Calu3 (cell line): ENCODE results near the gene WNT7B. TPM values are rescaled to one million over a fixed set of nuclear protein-coding genes. Genes with fewer than 3 reads are reported as not detected.
A peak's percentile ranks its signal among the peaks of the same experiment; 100 is the strongest.

Experiments used
- BruUV-seq: library from RNA; stranded (reverse); fragments of 400-500 nt; replicated peaks from 2 replicates; lab custom pipeline; 2021; lab: Mats Ljungman, UMichigan
- CTCF ChIA-PET: fragments of 300-600 bp; sonication (Branson Sonifier 250); formaldehyde crosslinking; loops from one replicate; lab custom pipeline; 2022; ENCODE audit warnings: antibody characterized with exemption; lab: Charles Lee
- DNase-seq: peaks from one replicate; pipeline ENCODE4 v3.0.0; 2022
- H3K27ac Mint-ChIP-seq: one replicate; pipeline ENCODE4 v1.8.0; 2022; ENCODE audit warnings: mixed read lengths; ENCODE audit not compliant: unreplicated experiment
- H3K27me3 Mint-ChIP-seq: one replicate; pipeline ENCODE4 v1.8.0; 2022; ENCODE audit warnings: mixed read lengths; ENCODE audit not compliant: unreplicated experiment
- H3K36me3 Mint-ChIP-seq: one replicate; pipeline ENCODE4 v1.8.0; 2022; ENCODE audit warnings: mild to moderate bottlenecking, moderate library complexity, mixed read lengths; ENCODE audit not compliant: insufficient read depth, unreplicated experiment
- H3K4me1 Mint-ChIP-seq: one replicate; pipeline ENCODE4 v1.8.0; 2022; ENCODE audit warnings: mild to moderate bottlenecking, low read depth, mixed read lengths; ENCODE audit not compliant: unreplicated experiment
- H3K4me3 Mint-ChIP-seq: one replicate; pipeline ENCODE4 v1.8.0; 2022; ENCODE audit warnings: mild to moderate bottlenecking, low read depth, moderate library complexity, mixed read lengths; ENCODE audit not compliant: unreplicated experiment
- H3K9me3 Mint-ChIP-seq: one replicate; pipeline ENCODE4 v1.8.0; 2022; ENCODE audit warnings: low read depth, mixed read lengths; ENCODE audit not compliant: unreplicated experiment
- CTCF ChIP-seq: fragments of 200-600 bp; IDR thresholded peaks from one replicate; pipeline ENCODE4 v1.8.0; 2022; ENCODE audit warnings: antibody characterized with exemption; ENCODE audit not compliant: unreplicated experiment
- intact Hi-C: fragments of 100-400 bp; cut with micrococcal nuclease; formaldehyde crosslinking; loops from one replicate; pipeline ENCODE4 v1.10.0; 2022; ENCODE audit not compliant: unreplicated experiment
- total RNA-seq: library from RNA; stranded (reverse); gene quantifications from 2 replicates; pipeline ENCODE4 v1.2.3, GENCODE V29; 2022

The WNT7B gene
- total RNA-seq, 1 experiment from 2014 or later: 100.0 TPM

- no peaks in the 10 kb centered on the region for H3K4me1 Mint-ChIP-seq
- intact Hi-C loops: loop anchor here (10.0 kb wide), 1 partner anchor 319 kb away; no protein-coding TSS in a partner anchor
- CTCF ChIA-PET: interaction anchor here (1.3 to 2.1 kb wide), 3 partner anchors 11 to 121 kb away, joined by 3 to 8 read pairs (median 6); no protein-coding TSS in a partner anchor
- no peak for DNase-seq
- H3K9me3 Mint-ChIP-seq: peaks cover 3% of the 10 kb centered on the region
- no peak for TF ChIP-seq CTCF
- H3K27ac Mint-ChIP-seq: peak overlapping the region; percentile 33
- no peak overlapping the region for H3K4me3 Mint-ChIP-seq
- H3K36me3 Mint-ChIP-seq: no peaks in the 10 kb centered on the region
- peaks cover 62% of the 10 kb centered on the region for H3K27me3 Mint-ChIP-seq
- no TSS peak for BruUV-seq
Observed at GRCh38 chr22:45995405-45996101, 18.6 kb upstream of the WNT7B start.

- Mint-ChIP-seq H3K27ac (no peak overlapping the region), H3K36me3 (no peaks in the 10 kb centered on the region), H3K4me3 (no peak overlapping the region), H3K4me1 (no peaks in the 10 kb centered on the region), H3K27me3 (peaks cover 56% of the 10 kb centered on the region), H3K9me3 (peaks cover 3% of the 10 kb centered on the region)
- BruUV-seq: no TSS peak
- intact Hi-C loops: loop anchor here (10.0 kb wide), 1 partner anchor 320 kb away; no protein-coding TSS in a partner anchor
- peak; percentile 91 for DNase-seq
- TF ChIP-seq CTCF: peak; percentile 93
- CTCF ChIA-PET: interaction anchor here (2.1 kb wide), 1 partner anchor 12 kb away, joined by 6 read pairs; no protein-coding TSS in a partner anchor
Observed at GRCh38 chr22:45994491-45995404, 17.8 kb upstream of the WNT7B start.

- Mint-ChIP-seq H3K9me3 (peaks cover 3% of the 10 kb centered on the region), H3K4me3 (no peak overlapping the region), H3K27ac (no peak overlapping the region), H3K27me3 (peaks cover 47% of the 10 kb centered on the region), H3K4me1 (no peaks in the 10 kb centered on the region), H3K36me3 (no peaks in the 10 kb centered on the region)
- no peak for TF ChIP-seq CTCF
- CTCF ChIA-PET: no interaction called here
- intact Hi-C loops: loop anchor here (10.0 kb wide), 1 partner anchor 321 kb away; no protein-coding TSS in a partner anchor
- no TSS peak for BruUV-seq
- DNase-seq: no peak
Observed at GRCh38 chr22:45993841-45994240, 16.9 kb upstream of the WNT7B start.

- no TSS peak for BruUV-seq
- H3K27ac Mint-ChIP-seq: no peak overlapping the region
- no peak for TF ChIP-seq CTCF
- intact Hi-C loops: loop anchor here (10.0 kb wide), 1 partner anchor 322 kb away; no protein-coding TSS in a partner anchor
- H3K36me3 Mint-ChIP-seq: no peaks in the 10 kb centered on the region
- peaks cover 40% of the 10 kb centered on the region for H3K27me3 Mint-ChIP-seq
- H3K9me3 Mint-ChIP-seq: peaks cover 3% of the 10 kb centered on the region
- H3K4me1 Mint-ChIP-seq: no peaks in the 10 kb centered on the region
- no peak overlapping the region for H3K4me3 Mint-ChIP-seq
- CTCF ChIA-PET: no interaction called here
- no peak for DNase-seq
Observed at GRCh38 chr22:45993143-45993692, 16.3 kb upstream of the WNT7B start.
